ENCODE results near the gene LIPG.

The LIPG gene

GRCh38 chr18:49631146-49631866, 69.4 kb downstream of the LIPG start:
- DNase-seq (ENCODE audit: extremely low read depth in 1 of 2, low read depth in 1 of 2), result no peak

GRCh38 chr18:49632588-49632987, 70.7 kb downstream of the LIPG start:
- no peak for DNase-seq (ENCODE audit: extremely low read depth in 1 of 2, low read depth in 1 of 2)

DNA sequence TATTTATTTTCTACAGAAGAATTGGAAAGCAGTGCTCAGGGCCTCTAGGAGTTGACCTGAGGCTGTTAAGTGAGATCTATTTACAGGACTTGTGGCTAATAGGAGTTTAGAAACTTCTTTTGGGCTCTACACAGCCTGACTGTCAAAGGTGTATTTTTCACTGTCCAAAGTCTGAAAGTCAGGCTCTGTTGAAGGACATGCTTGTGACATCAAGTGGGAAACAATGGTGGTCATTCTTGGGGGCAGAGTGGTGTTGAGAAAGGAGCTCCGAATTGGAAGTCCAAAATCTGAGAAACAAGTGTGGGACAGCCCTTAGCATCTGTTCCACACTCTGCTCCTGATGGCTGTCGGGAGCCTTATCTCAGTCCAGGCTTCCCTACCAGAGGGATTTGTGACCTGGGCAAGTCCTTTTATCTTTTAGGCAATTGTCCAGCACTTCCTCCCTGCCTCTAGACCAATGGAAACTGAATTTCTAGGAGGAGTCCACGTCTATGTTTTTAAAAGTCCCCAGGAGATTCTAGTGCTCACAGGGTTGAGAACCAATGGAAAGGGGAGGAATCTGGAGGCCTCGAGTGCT, 76.4 kb downstream of the LIPG start:
- DNase-seq (ENCODE audit: extremely low read depth in 1 of 2, low read depth in 1 of 2), result no peak

GRCh38 chr18:49638891-49639557, 77.2 kb downstream of the LIPG start:
- DNase-seq (ENCODE audit: extremely low read depth in 1 of 2, low read depth in 1 of 2), result no peak

- DNase-seq (ENCODE audit: extremely low read depth in 1 of 2, low read depth in 1 of 2), result no peak
These were observed 78.0 kb downstream of the LIPG start for GRCh38 chr18:49639643-49640391.

GRCh38 chr18:49640741-49641140, 78.9 kb downstream of the LIPG start:
- DNase-seq (ENCODE audit: extremely low read depth in 1 of 2, low read depth in 1 of 2), result no peak

GRCh38 chr18:49645196-49645595, 83.3 kb downstream of the LIPG start:
- DNase-seq (ENCODE audit: extremely low read depth in 1 of 2, low read depth in 1 of 2), result no peak

DNA sequence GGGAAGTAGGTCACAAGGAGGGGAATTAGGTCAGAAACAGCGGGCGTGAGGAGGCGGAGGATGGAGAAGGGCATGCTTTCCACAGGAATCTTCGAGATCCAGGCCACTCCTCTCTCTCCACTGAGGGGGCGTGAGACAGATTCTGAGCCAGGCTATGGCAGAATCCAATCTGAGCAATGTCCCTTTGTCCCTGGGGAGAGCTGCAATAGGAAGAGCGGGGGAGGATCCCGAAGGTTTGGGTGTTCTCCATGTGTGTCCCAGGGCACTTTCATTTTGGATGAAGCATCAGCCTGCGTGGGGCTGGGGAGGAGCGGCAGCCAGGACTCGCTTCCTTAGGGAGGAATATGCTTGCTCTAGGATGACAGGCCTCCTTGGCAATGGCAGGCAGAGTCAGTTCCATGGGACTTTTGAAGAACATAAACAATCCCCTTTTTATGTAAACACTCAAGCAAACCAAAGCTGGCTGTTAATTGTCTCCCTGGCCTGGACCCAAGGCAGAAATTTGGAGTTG, 84.0 kb downstream of the LIPG start:
- no peak for DNase-seq (ENCODE audit: extremely low read depth in 1 of 2, low read depth in 1 of 2)

DNA sequence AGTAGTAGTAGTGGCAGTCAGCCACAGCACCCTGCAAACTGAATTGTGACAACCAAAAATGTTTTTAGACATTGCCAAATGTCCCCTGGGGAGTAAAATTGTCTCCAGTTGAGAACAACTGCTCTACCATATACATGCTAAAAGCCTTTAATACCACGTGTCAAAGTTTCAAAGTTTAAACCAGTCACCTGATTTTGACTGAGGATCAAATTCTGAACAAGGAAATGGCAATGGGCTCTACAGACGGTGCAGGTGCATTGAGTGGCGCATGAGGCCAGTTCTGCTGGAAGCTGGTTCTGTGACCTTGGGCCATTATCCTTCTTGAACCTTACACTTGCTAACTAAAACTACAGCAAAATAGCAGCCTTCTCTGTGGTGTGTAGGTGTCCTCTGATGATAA, 85.0 kb downstream of the LIPG start:
- DNase-seq (ENCODE audit: extremely low read depth in 1 of 2, low read depth in 1 of 2), result no peak

DNA sequence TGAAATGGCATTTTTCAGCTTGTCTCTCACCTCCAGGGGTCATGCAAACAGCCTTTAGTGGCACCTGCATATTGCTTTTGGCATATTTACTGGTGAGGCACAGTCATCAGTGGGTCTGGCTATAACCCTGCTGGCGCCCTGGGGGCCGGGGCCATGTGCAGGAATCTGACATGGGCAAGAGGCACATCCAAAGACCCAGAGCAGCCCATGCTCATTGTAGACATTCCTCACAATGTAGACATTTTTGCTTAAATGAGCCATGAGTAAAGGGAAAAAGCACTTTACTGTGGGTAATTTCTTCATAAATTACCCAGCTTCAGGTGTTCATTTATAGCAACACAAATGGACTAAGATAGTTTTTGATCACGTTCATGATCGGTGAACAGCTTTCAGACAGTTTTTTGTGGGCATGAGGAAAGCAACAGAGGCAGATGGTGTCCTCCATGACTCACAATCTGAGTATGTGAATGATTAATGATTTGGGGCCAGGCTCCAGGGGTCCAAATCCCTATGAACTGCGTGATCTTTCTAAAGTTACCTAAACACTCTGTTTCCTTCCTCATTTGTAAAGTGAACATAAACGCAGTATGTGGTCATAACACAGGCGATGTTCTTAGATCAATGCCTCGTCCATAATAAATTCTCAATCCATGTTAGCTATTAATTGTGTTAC, 85.8 kb downstream of the LIPG start:
- DNase-seq (ENCODE audit: extremely low read depth in 1 of 2, low read depth in 1 of 2), result no peak

DNA sequence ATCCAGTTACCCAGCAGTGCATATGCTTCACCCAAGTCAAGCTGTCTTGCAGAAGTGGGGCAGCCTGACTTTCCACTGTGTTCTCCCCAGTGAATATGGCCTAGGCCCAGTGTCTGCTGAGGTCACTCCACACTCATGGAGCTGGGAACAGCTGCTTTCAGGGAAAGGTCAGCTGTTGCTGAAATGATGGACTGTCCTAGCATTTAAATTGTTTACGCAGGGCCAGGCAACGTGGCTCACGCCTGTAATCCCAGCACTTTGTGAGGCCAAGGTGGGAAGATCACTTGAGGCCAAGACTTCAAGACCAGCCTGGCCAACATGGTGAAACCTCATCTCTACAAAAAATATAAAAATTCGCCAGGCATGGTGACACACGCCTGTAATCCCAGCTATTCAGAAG, 86.5 kb downstream of the LIPG start:
- no peak for DNase-seq (ENCODE audit: extremely low read depth in 1 of 2, low read depth in 1 of 2)

All from activated CD8-positive, alpha-beta memory T cell treated with anti-CD3 and anti-CD28 coated beads for 1 hour (primary cell).